ENCODE measurements around the gene LINC01488. TPM values are rescaled to one million over a fixed set of nuclear protein-coding genes. Genes with fewer than 3 reads are reported as not detected.
A peak's percentile ranks its signal among the peaks of the same experiment; 100 is the strongest.

The LINC01488 gene
- total and polyA plus RNA-seq, 9 of the 15 experiments (the other 6 are each of a cell fraction or from before 2014, with no cell fraction given): not detected

DNA sequence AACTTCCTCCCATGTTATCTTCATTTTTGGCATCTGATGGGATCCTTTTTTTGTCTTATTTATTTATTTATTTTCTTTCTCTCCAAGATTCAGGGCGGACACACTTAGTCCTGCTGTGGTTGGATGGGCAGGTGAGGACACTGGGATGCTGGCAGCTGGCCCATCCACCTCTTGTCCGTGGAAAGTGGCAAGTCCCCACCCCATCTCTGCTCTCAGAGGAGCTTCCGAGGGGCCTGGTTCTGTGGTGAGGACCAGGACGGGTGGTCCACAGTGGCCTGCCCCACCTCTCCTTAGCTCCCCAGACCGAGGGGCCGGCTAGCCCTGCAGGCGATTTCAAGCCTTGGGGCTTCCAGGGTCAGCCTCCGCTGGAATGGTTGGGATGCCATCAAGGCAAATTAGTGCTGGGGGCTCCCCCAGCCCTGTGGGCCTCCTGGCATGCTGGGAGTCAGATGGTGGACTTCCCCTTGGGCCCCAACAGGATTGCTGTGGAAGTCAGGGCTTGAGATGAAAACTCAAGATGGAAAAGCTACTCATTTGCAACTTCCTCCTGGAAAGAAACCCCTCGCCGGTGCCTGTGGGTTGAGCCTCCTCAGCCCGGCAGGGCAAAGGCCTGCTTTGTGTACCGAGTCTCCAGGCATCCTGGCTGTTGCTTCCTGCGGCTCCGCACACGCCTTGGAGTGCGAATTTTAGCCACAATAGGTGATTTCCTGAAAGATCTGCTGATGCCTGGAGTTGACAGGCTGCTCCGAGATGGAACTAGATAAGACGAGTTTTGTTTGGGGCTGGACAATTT is 31.2 kb upstream of the LINC01488 start:
- DNase-seq (ENCODE audit: extremely low read depth in 1 of 4, low spot score in 3 of 4) (no peak), ATAC-seq (peak; percentile 12), FAIRE-seq (no peak)
- H3K27ac ChIP-seq (ENCODE audit: extremely low read depth, low read depth, low read length): peak overlapping the region; percentile 67
- CTCF ChIA-PET (ENCODE audit: low intra/inter-chr PET ratio): no interaction called here
- in situ Hi-C loops (cut with MboI) (no loop called here), intact Hi-C loops (cut with micrococcal nuclease) (no loop called here)
- POLR2A ChIA-PET: no interaction called here
- H3K4me1 ChIP-seq (replicated peaks in 1 of 2; ENCODE audit: control insufficient read depth in 2 of 2, insufficient read depth in 2 of 2, low read length in 2 of 2): peaks cover 32 to 42% of the 10 kb centered on the region in 2 experiments
- H2AFZ ChIP-seq (ENCODE audit: low read depth, low read length): peak overlapping the region; percentile 73
- BruUV-seq (replicated peaks): no TSS peak
- no peaks in the 10 kb centered on the region for H4K20me1 ChIP-seq (replicated peaks; ENCODE audit: control insufficient read depth, insufficient read depth, low read length)
- H3K9me3 ChIP-seq (replicated peaks; ENCODE audit: control insufficient read depth, insufficient read depth, low read depth, low read length): no peaks in the 10 kb centered on the region
- no peak overlapping the region for H3K4me3 ChIP-seq
- peak overlapping the region; percentile 24 to 31; a peak in 2 of 4 replicates for H3K9ac ChIP-seq (ENCODE audit: insufficient read depth in 1 of 2, low read depth in 2 of 2, low read length in 2 of 2)
- no peaks in the 10 kb centered on the region for H3K27me3 ChIP-seq (ENCODE audit: control insufficient read depth in 2 of 2, insufficient read depth in 2 of 2, low read length in 2 of 2)
- WGBS (ENCODE audit: insufficient coverage, low coverage, missing lambda C conversion rate): 42% methylated on average over 16 of the region's 18 CpGs
- H3K4me2 ChIP-seq (ENCODE audit: insufficient read depth, low read length): peak overlapping the region; percentile 62
- no peaks in the 10 kb centered on the region for H3K79me2 ChIP-seq (ENCODE audit: control insufficient read depth, insufficient read depth, low read length)
- no peaks in the 10 kb centered on the region for H3K36me3 ChIP-seq (ENCODE audit: control insufficient read depth, insufficient read depth, low read length)
- peaks cover 4% of the 10 kb centered on the region for H3K9me1 ChIP-seq (ENCODE audit: control insufficient read depth, insufficient read depth, low read length)
- TF ChIP-seq, protein P1, sequence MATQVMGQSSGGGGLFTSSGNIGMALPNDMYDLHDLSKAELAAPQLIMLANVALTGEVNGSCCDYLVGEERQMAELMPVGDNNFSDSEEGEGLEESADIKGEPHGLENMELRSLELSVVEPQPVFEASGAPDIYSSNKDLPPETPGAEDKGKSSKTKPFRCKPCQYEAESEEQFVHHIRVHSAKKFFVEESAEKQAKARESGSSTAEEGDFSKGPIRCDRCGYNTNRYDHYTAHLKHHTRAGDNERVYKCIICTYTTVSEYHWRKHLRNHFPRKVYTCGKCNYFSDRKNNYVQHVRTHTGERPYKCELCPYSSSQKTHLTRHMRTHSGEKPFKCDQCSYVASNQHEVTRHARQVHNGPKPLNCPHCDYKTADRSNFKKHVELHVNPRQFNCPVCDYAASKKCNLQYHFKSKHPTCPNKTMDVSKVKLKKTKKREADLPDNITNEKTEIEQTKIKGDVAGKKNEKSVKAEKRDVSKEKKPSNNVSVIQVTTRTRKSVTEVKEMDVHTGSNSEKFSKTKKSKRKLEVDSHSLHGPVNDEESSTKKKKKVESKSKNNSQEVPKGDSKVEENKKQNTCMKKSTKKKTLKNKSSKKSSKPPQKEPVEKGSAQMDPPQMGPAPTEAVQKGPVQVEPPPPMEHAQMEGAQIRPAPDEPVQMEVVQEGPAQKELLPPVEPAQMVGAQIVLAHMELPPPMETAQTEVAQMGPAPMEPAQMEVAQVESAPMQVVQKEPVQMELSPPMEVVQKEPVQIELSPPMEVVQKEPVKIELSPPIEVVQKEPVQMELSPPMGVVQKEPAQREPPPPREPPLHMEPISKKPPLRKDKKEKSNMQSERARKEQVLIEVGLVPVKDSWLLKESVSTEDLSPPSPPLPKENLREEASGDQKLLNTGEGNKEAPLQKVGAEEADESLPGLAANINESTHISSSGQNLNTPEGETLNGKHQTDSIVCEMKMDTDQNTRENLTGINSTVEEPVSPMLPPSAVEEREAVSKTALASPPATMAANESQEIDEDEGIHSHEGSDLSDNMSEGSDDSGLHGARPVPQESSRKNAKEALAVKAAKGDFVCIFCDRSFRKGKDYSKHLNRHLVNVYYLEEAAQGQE (IDR thresholded peaks at IDR 0.05; ENCODE audit: borderline replicate concordance): peak; percentile 32; the same call in 1 of the 2 replicates
- TF ChIP-seq, protein P1 (CRISPR knock-in tag; IDR thresholded peaks at IDR 0.05; ENCODE audit: low read depth): no peak
- 0 out of 2 replicates have a peak, but pooled peaks have one; percentile 19 for TF ChIP-seq ZNF263 (CRISPR knock-in tag; IDR thresholded peaks at IDR 0.05; ENCODE audit: borderline replicate concordance)
- 0 out of 2 replicates have a peak, but pooled peaks have one; percentile 5 for TF ChIP-seq ATF3 (IDR thresholded peaks at IDR 0.05)
- TF ChIP-seq ATF3 (CRISPR knock-in tag; conservative IDR thresholded peaks at IDR 0.05): no peak
- TF ChIP-seq RCOR1 (IDR thresholded peaks at IDR 0.05; ENCODE audit: borderline replicate concordance in 1 of 2, low read depth in 2 of 2, low read length in 2 of 2): peak in 1 of 2 experiments; percentile 2; a peak in 1 of 4 replicates
- 0 out of 2 replicates have a peak, but pooled peaks have one; percentile 7 for TF ChIP-seq MTA1 (IDR thresholded peaks at IDR 0.05; ENCODE audit: borderline replicate concordance)
- peak; percentile 53; the same call in 1 of the 2 replicates for TF ChIP-seq NFIC (IDR thresholded peaks at IDR 0.05)
- TF ChIP-seq SMARCA5 (IDR thresholded peaks at IDR 0.05): 0 out of 2 replicates have a peak, but pooled peaks have one; percentile 37
- no peak for TF ChIP-seq SP1 (CRISPR knock-in tag; IDR thresholded peaks at IDR 0.05)
- TF ChIP-seq ZNF589 (CRISPR knock-in tag; IDR thresholded peaks at IDR 0.05; ENCODE audit: low read depth): 0 out of 2 replicates have a peak, but pooled peaks have one; percentile 4

All from K562 (cell line).